Pancreas (tissue), 10 donors: ENCODE data around the gene ADAM33. TPM values are rescaled to one million over a fixed set of nuclear protein-coding genes. Genes with fewer than 3 reads are reported as not detected.

Source experiments
- ATAC-seq, 4 donors: fragments of 200-7000 bp; cut with Tn5 transposase; one replicate each; pipeline versions ENCODE4 v1.8.0 to v1.9.1; 2020; ENCODE audit warnings: mild to moderate bottlenecking in 4 of 4, moderate library complexity in 4 of 4
- DNase-seq, 6 donors: peaks; one replicate each; pipeline ENCODE4 v3.0.0-alpha.2; 2020
- FAIRE-seq: peaks from 2 replicates; lab custom pipeline; 2012; peaks lifted over from hg19 to GRCh38; lab: Jason Lieb, UNC
- H3K27ac ChIP-seq, 4 donors: fragments of 200-600 bp; sonication (generic); 1 replicate in 3 of 4; 2 replicates in 1 of 4; pipeline versions ENCODE4 v1.5.0 to v1.8.0; 2020
- H3K27me3 ChIP-seq, 4 donors: fragments of 200-600 bp; one replicate each; pipeline ENCODE4 v1.8.0; 2021
- H3K36me3 ChIP-seq, 3 donors: fragments of 200-600 bp; sonication (generic) in 1 of 3; one replicate each; pipeline versions ENCODE4 v1.5.0 to v1.8.0; 2020 to 2021
- H3K4me1 ChIP-seq, 3 donors: fragments of 200-600 bp; one replicate each; pipeline ENCODE4 v1.8.0; 2021
- H3K4me3 ChIP-seq, 4 donors: fragments of 200-600 bp; sonication (generic) in 2 of 4; one replicate each; pipeline versions ENCODE4 v1.5.0 to v1.8.0; 2020 to 2021
- H3K9me3 ChIP-seq, 4 donors: fragments of 200-600 bp; one replicate each; pipeline ENCODE4 v1.8.0; 2021
- CTCF ChIP-seq, 4 donors: fragments of 200-600 bp; sonication (generic) in 3 of 4; IDR thresholded peaks; one replicate each; pipeline versions ENCODE4 v1.5.0 to v1.8.0; 2021; ENCODE audit warnings: antibody characterized with exemption in 4 of 4
- WGBS, 2 donors: extraction: QIAGEN DNeasy Blood & Tissue Kit; methylation state at CpG; one replicate each; pipeline ENCODE4 v1.1.7; 2013; 5-methylcytosine and 5-hydroxymethylcytosine counted together
- intact Hi-C, 3 donors: fragments of 100-400 bp; cut with DNase I; formaldehyde crosslinking; loops; one replicate each; pipeline versions ENCODE4 v1.11.1 to v1.14.2; 2022
- polyA plus RNA-seq, 2 donors: library from polyadenylated mRNA; stranded (reverse); fragments of 200-250 nt; gene quantifications; one replicate each; pipeline ENCODE4 v1.2.3, GENCODE V29; 2013
- total RNA-seq, 6 donors: library from RNA; stranded (reverse); fragmentation: NEBNext Ultra II Directional in 4 of 6; extraction: Animal tissue kit (Norgen Biotek cat#: 25700) in 4 of 6; gene quantifications; one replicate each; pipeline versions ENCODE4 v1.2.1 to v1.2.4, GENCODE V29; 2021 to 2023
- donor health status: healthy with polysubstance abuse.
- donor health status: DM: no; HTN: no; CAD: no; lungs with moderate emphysema.
- donor health status: DM: no; HTN: no; CAD: no.
- donor health status: control.
- donor health status: control.
- donor health status: Bipolar disorder and iron deficiency.
- donor health status: DM: yes; HTN: yes; CAD: no.
- donor health status: DM: no; HTN: no; CAD: no.
- donor health status: DM: no; HTN: no; CAD: no.
- donor health status: DM: yes; HTN: yes; CAD: no.

Gene ADAM33
- total RNA-seq (1 to 10 TPM in 3 of 6 donors, under 1 TPM in 3; 0.67 to 5.7 (median 1.8) TPM), polyA plus RNA-seq (10 to 100 TPM; 17.3 to 20.9 TPM)

- no peak for TF ChIP-seq CTCF (IDR thresholded peaks at IDR 0.05)
- intact Hi-C loops: no loop called here
- ATAC-seq: peak; percentile 26 to 63 (median 49)
- FAIRE-seq: no peak
- H3K36me3 ChIP-seq: no peaks in the 10 kb centered on the region
- H3K27me3 ChIP-seq: peaks cover 0 to 6% (median 0%) of the 10 kb centered on the region in 4 donors
- WGBS, 2 donors: 12 to 18% methylated on average over 35 to 65 of the region's 65 CpGs
- no peaks in the 10 kb centered on the region for H3K9me3 ChIP-seq
- no peak within 1 kb of the TSS for H3K27ac ChIP-seq
- DNase-seq: no peak
- H3K4me3 ChIP-seq: peak within 1 kb of the TSS; percentile 6 to 44 (median 20)
- H3K4me1 ChIP-seq: peaks cover 0 to 4% (median 3%) of the 10 kb centered on the region in 3 donors
Measured at GRCh38 chr20:3681931-3682781, at the start of gene ADAM33. ADAM33 (minus strand) TSS chr20:3682010; CDS start chr20:3682004, 6 bp downstream.

GRCh38 chr20:3730803-3731672, 49.2 kb upstream of the ADAM33 start:
- TF ChIP-seq CTCF (IDR thresholded peaks at IDR 0.05): no peak
- intact Hi-C loops: no loop called here

GRCh38 chr20:3729811-3730540, 48.2 kb upstream of the ADAM33 start:
- Histone ChIP-seq H3K36me3 (no peaks in the 10 kb centered on the region), H3K9me3 (no peaks in the 10 kb centered on the region), H3K27ac (no peak overlapping the region), H3K4me1 (no peaks in the 10 kb centered on the region), H3K4me3 (no peak overlapping the region), H3K27me3 (no peaks in the 10 kb centered on the region)
- ATAC-seq (no peak), DNase-seq (peak in 1 of 6 donors; percentile 29), FAIRE-seq (no peak)
- no peak for TF ChIP-seq CTCF (IDR thresholded peaks at IDR 0.05)
- WGBS, 2 donors: 74 to 79% methylated on average over 8 of the region's 8 CpGs
- intact Hi-C loops: no loop called here

More at GRCh38 chr20:3730803-3731672, 49.2 kb upstream of the ADAM33 start:
- H3K9me3 ChIP-seq: no peaks in the 10 kb centered on the region
- H3K4me1 ChIP-seq: peaks cover 0 to 2% (median 0%) of the 10 kb centered on the region in 3 donors
- 79 to 85% methylated on average over 12 of the region's 12 CpGs for WGBS, 2 donors
- H3K27ac ChIP-seq: no peak overlapping the region
- H3K27me3 ChIP-seq: no peaks in the 10 kb centered on the region
- no peak for FAIRE-seq
- H3K36me3 ChIP-seq: no peaks in the 10 kb centered on the region
- peak in 1 of 6 donors; percentile 11 for DNase-seq
- H3K4me3 ChIP-seq: no peak overlapping the region
- no peak for ATAC-seq

GRCh38 chr20:3729378-3729777, 47.6 kb upstream of the ADAM33 start:
- FAIRE-seq (no peak), ATAC-seq (no peak), DNase-seq (peak in 1 of 6 donors; percentile 18)
- H3K9me3 ChIP-seq: no peaks in the 10 kb centered on the region
- no peak for TF ChIP-seq CTCF (IDR thresholded peaks at IDR 0.05)
- H3K36me3 ChIP-seq: no peaks in the 10 kb centered on the region
- H3K4me3 ChIP-seq: no peak overlapping the region
- no peak overlapping the region for H3K27ac ChIP-seq
- no peaks in the 10 kb centered on the region for H3K27me3 ChIP-seq
- no peaks in the 10 kb centered on the region for H3K4me1 ChIP-seq
- intact Hi-C loops: no loop called here
- WGBS, 2 donors: 81 to 82% methylated on average over 6 of the region's 6 CpGs
